ENCODE data around the gene VPS37B. TPM values are rescaled to one million over a fixed set of nuclear protein-coding genes. Genes with fewer than 3 reads are reported as not detected.
A peak's percentile ranks its signal among the peaks of the same experiment; 100 is the strongest.

Gene VPS37B, protein sequence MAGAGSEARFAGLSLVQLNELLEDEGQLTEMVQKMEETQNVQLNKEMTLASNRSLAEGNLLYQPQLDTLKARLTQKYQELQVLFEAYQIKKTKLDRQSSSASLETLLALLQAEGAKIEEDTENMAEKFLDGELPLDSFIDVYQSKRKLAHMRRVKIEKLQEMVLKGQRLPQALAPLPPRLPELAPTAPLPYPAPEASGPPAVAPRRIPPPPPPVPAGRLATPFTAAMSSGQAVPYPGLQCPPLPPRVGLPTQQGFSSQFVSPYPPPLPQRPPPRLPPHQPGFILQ
- 27.7 TPM for polyA plus RNA-seq (2013, experiment 1 of 2; ENCODE audit: insufficient read length)
- 23.5 TPM for polyA plus RNA-seq (2013, experiment 2 of 2; ENCODE audit: insufficient read length)

DNA sequence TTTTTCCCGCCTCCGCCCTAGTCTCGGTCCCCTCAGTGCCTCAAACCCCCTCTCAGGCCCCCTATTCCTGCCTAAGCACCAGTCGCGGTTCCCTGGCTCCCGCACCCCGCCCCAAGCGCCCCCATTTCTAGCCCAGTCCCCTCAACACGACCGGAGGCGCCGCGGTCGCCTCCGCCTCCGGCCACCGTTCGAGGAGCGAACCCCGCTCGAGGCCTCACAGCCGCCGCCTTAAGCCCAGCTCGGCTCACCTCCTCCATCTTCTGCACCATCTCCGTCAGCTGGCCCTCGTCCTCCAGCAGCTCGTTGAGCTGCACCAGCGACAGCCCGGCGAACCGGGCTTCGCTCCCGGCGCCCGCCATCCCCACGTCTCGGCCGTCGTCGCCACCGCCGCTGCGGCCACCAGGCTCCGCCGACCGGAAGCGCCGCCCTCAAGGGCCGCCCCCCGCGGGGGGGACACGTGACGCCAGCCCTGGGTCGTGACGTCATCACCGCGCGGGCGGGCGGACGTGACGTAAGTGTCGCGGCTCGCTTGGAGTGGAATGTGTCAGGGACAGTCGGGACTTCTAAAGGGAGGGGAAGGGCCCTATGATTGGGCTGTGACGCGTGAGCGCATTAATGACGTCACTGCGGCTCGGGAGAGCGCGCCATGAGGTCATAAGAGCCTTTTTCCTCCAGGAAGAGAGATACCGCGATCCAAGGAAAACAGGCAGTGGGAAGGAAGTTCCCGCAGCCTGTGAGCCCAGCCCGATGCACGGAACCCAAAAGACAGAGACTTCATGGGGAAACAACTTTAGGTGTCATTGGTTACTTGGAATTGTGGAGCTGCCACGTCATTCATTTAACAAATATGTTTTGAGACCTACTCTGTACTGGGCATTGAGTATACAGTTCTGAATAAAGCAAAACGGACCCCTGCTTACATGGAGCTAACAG is at the start of gene VPS37B:
VPS37B (minus strand) TSS at position 421 of the 933 bp plus-strand sequence; CDS start at position 359, 62 bp downstream.
- DNase-seq: peak; percentile 91

DNA sequence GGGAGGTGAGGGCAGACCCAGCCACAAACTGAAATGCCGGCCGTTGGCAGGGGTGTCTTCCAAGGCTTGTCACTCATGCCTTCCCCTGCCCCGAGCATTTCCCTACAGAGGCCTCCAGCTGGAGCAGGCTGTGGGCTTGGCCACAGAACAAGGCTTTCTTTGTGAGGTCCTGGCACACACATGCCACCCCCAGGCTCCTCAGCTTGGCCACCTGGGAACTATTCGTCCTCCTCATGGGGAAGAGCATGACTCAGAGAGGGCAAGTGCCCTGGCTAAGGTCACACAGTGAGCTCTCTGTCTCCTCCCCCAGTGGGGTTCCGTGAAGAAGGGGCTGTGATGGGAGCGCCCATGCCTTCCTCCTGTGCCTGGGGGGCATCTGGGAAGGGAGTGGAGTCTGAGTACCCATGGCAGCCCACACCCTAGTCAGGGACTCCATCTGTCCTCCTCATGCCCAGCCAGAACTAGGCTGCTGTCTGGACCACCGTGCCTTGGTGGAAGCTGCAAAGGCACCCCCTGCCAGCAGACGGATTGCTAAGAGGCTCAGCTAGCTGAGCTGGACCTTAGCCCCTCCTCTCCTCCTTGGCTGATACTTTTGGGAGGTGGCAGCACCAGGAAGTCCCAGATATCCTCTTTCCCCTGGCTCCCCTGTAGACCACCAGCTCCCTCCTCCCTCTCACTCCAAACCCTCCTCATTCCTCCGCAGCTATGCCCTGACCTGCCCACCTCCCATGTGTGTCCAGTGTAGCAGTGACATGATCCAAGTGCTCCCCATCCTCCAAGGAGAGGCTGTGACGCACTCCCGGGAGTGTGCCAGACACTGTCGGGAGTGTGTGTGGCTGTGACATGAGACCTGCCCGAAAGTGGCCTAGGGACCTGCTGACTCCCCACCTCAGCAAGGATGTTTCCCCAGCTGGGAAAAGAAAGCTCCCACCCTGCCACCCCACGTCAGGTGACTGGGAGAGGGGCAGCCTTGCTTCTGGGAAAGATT is 49.0 kb upstream of the VPS37B start:
- no peak for DNase-seq

DNA sequence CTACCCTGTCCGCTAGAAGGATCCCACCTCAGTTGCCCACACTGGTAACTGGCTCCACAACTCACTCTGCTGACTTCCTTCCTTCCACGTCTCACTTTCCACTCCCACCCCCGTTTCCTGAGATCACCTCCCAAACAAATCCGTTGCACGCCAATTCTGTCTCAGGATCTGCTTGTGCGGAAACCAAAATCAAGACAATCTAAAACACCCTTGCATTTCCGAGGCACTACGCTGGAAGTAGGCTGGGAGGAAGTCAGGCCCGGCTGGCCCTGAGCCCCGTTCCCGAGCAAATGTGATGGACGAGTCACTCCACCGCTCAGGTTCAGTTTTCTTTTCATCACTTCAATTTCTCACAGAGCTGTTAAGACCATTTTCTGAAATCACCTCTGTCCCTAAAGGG is 47.3 kb upstream of the VPS37B start:
- DNase-seq: no peak

DNA sequence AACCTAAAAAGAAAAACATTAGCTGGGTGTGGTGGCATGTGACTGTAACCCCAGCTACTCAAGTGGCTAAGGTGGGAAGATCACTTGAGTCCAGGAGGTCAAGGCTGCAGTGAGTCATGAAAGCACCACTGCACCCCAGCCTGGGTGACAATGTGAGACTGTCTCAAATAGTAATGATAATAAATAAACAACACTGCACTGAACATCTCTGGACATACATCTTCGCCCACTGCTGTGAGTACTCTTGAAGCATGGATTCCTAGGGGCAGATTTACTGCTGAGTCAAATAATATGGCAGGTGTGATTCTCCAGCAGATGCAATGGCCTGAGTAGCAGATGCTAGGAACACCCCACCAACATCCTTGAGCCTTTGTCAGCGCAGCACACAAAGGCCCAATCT is 46.7 kb upstream of the VPS37B start:
- DNase-seq: no peak

DNA sequence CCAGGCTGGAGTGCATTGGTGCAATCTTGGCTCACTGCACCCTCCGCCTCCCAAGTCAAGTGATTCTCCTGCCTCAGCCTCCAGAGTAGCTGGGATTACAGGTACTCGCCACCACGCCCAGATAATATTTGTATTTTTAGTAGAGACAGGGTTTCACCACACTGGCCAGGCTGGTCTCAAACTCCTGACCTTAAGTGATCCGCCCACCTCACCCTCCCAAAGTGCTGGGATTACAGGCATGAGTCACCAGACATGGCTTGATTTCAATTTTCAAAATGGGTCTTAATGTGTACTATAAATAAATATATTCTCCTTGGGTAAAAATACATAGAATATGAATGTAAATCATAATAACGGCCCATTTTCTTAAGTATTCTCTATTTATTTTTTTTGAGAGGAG is 45.4 kb upstream of the VPS37B start:
- DNase-seq: peak; percentile 44

DNA sequence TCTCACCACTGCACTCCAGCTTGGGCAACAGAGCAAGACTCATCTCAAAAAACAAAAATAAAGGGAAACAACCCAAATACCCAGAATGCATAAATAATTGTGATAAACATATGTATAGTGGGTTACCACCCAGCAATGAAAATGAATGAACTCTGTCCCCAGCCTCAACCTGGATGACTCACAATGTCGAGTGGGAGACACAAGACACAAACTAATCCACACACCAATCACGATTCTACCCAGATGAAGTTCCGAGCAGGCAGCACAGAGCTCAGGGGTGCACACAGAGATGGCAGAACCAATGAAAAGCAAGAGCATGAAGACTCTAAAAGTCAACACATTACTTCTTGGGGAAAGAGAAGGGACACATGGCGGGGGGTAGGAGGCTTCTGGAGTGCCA is 43.2 kb upstream of the VPS37B start:
- DNase-seq: no peak

DNA sequence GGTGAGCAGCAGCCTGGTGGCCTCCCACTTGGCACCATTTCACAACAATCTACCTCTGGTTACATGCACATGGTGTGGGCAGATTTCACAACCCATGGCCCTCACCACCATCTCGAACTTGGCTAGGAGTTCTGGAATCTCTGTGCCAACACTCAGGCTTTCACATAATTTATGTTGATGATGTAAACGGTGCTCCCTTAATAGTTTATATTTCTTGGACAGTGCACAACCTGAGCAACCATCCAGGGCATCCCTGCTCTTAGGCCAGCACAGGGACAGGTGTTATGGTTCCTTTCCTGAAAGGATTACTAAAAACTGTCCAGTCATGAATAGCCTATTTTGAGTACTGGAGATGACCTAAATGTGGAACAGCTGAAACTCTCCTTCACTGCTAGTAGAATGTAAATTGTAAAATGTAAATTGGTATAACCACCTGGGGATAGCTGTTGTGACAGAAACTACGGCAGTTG is 41.7 kb upstream of the VPS37B start:
- no peak for DNase-seq

DNA sequence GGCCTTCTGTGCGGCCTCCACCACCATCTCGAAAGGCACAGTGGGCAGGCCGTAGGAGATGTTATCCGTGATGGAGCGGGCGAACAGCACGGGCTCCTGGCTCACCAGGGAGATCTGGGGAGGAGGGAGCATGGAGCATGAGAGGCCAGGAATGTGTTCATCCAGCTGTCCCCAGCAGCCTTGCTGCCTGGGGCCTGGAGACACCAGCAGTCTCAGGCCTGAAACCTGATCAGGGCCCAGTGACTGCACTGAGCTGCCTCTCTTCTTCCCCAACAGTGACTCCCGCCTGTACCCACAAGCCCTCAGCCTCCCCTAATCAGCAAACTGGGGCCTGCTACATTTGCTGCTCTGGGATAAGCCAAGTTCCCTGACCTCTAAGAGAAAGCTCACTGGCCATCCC is 39.4 kb upstream of the VPS37B start:
- DNase-seq: no peak

DNA sequence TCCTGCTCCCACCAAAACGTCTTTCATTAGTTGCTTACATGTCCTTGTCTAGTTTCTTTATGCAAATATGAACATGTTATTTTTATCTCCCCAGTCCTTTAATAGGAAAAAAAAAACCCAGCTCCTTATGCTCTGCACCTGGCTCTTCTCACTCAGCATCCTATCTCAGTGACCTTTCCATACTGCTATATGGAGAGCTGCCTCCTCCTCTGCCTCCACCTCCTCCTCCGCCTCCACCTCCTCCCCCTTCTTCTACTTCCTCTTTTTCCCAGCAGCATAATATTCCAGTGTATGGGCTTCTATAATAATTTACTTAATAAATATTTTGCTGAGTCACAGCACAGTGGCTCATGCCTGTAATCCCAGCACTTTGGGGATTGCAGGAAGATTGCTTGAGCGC is 38.8 kb upstream of the VPS37B start:
- DNase-seq: no peak

DNA sequence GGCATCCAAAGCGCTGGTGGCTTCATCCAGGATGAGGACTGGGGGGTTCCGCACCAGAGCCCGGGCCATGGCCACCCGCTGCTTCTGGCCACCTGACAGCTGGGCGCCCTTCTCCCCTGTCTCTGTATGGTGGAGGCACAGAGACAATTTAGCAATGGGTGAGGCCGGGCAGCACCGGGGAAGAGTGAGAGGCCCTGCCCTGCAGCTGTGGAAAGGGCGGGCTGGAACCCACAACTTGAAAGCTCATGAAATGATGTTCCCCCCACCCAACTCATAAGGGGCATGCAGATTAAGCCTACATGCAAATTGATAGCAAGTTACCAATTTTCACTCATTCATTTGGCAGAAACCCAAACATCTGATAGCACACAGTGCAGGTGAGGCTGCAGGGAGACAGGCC is 36.3 kb upstream of the VPS37B start:
- no peak for DNase-seq

DNA sequence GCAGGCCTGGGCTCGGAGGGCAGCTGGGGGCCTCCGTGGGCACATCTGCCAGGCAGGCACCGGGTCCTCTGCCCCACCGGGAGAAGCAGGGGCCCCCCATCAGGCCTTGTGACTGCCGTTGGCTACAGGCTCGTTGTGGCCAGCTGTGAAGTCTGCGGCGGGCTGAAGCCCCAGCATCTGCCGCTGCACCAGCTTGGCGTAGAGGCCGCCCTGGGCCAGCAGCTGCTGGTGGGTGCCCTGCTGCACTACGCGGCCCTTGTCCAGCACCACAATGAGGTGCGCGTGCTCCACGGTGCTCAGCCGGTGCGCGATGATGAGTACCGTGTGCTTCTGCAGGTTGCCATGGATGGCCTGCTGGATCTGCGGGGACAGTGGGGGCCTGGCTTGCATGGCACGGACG is 33.9 kb upstream of the VPS37B start:
- DNase-seq: no peak

DNA sequence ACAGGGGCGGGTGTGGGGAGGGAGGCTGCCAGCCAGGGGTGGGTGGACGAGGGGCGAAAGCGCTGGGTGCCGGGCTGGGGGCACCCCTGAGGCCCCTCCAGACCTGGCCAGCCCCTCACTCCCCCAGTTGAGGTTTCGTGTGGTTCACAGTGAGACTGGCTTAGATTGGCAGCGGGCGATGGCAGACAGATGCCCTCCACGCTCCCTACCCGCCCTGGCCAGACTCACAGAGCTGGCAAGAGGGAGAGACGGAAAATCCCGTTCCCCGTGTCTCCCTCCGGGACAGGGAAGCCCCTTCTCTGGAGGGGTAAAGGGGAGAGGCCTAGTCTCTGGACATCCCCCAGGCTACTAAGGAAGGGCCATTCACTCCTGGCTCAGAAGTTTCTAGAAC is 33.2 kb upstream of the VPS37B start:
- no peak for DNase-seq

DNA sequence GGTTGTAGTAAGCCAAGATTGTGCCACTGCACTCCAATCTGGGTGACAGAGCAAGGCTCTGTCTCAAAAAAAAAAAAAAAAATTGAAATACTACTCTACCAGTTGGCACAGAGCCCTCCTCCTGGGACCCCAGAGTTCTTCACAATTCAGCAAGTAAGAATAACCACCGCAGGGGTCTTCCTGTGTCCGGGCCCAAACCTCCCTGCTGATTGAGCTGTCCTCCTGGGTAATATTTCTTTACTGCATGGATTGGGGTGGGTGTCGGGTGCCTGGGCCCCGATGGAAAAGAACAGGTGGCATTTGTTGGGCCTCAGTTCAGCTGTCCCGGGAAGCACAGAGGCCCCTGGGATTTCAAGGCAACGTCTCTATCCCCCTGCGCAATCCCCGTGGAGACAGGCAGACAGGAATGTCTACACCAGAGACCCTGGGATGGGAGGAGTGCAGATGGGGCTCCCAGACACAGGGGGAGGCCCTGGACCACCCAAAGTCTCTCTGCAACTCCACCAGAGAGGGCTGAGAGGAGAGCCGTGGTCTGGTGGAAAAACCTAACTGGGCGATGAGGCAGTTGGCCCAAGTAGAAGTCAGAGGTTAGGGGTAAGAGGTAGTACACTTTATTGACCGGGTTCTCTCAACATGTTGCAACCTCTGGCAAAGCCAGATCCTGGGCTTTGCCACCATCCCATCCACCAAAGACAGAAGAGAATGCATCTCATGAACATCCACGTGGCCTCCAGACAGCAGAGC is 32.7 kb upstream of the VPS37B start:
- DNase-seq: no peak

DNA sequence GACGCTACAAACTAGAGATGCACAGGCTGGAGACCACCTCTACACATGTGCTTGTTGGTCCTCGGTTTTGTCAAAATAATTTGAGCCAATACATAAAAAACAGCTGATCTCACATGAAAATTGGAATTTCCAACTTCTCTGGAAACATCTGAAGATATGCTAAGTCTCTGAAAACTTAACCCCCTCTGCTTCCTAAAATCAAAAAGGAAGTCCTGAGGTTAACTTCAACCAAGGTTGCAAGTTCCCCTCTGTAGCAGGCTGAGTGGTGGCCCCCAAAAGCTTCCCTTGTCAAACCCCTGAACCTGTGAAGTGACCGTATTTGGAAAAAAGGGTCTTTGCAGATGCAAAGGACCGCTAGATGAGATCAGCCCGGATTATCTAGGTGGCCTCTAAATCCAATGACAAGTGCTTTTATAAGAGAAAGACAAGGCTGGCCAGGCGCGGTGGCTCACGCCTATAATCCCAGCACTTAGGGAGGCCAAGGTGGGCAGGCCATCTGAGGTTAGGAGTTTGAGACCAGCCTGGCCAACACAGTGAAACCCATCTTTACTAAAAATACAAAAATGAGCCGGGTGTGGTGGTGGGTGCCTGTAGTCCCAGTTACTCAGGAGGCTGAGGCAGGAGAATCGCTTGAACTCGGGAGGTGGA is 32.0 kb upstream of the VPS37B start:
- no peak for DNase-seq

DNA sequence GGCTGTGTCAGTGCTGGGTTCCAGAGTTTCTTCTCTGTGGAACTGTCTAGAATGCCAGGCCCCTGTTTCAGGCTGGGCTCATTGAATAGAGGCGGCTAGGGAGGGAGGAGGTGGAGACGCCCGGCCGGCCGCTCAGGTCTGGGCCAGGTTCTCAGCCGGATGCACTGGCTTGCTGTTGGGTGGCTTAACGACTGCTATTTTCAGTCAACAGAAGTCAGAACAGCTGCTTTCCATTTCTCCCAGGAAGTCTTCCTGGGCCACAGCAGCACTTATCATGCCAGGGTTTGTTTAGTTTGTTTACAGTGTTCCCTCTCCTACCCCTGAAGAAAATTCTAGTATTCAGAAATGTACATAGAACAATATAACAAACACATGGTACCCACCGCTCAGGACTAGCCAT is 26.0 kb upstream of the VPS37B start:
- DNase-seq: no peak

DNA sequence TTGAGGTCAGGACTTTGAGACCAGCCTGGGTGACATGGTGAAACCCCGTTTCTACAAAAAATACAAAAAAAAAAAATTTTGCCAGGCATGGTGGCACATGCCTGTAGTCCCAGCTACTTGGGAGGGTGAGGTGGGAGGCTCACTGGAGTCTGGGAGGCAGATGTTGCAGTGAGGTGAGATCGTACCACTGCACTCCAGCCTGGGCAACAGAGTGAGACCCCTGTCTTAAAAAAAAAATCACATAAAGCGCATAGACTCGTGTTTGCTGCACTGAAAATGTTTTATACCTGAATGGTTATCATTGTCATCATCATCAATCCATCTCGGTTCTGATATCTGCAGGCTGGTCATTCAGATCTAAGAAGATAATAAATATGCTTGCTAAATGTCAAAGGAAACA is 24.8 kb upstream of the VPS37B start:
- DNase-seq: no peak

DNA sequence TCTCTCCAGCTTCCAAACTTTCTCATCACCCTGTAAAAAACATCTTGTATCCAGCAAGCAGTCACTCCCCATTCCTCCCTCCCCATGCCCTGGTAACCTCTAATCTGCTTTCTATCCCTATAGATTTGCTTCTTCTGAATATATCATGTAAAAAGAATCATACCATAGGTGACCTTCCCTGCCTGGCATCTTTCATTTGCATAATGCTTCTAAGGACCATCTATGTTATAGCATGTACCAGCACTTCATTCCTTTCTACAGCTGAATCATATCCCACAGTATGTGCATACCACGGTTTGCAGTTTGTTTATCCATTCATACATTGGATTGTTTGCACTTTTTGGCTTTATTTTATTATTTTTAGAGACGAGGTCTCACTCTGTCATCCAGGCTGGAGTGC is 22.9 kb upstream of the VPS37B start:
- DNase-seq: peak; percentile 54

DNA sequence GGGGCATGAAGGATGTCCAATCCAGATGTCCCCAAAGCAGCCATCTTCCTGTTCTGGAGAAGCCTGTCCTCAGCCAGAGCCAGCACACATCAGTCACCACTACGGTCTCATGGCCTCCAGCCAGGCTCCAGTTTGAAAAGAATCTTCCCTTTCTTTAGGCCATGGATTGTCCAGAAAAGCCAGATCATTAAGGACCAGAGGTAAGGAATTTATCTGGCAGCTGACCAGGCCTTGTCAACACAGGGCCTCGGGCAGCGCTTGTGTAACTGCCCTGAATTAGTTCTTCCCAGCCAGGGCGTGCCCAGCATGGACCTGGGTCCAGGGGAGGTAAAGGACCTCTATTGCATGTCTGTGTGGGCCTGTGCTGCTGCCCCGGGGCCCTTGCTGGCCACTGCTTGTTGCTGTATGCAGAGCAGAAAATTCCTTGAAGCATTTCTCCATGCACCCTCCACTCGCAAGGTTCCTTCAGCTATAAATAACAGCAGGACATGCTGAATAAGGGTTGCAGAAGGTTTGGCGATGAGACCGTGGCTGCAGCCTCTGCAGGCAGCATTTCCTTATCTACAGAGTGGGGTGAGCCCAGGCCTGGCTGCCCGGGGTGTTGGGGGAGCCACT is 21.7 kb upstream of the VPS37B start:
- DNase-seq: peak; percentile 47

DNA sequence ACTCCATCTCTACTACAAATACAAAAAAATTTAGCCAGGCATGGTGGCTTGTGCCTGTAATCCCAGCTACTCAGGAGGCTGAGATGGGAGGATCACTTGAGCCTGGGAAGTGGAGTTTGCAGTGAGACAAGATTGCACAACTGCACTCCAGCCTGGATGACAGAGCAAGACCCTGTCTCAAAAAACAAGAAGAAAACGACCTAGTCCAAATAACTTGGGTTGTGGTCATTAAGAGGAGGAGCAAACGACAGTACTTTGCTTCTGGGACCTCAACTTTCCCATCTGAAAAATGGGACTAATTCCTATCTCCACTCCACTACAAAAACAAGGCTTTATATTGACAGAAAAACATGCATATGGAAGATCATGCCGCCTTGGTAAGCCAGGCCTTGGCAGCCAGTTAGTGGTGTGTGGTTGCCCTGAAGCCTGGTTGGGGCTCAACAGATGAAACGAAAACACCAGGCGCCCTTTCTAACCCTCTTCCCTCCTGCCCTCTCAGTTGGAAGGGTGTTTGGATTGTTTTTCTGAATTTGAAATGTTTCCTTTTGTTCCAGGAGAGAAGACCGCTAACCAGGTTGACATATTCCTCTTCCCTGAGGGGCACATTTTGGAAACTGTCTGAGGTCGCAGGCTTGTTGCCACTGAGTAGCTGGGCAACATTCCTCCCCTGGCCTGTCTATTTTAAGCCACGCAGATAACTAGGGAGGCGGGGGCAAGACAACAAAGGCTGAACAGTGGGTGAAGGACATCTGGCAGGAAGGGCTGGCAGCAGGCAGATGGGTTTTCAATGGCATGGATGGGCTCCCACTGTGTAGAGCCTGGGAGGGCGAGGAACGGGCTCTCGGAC is 13.7 kb upstream of the VPS37B start:
- no peak for DNase-seq

DNA sequence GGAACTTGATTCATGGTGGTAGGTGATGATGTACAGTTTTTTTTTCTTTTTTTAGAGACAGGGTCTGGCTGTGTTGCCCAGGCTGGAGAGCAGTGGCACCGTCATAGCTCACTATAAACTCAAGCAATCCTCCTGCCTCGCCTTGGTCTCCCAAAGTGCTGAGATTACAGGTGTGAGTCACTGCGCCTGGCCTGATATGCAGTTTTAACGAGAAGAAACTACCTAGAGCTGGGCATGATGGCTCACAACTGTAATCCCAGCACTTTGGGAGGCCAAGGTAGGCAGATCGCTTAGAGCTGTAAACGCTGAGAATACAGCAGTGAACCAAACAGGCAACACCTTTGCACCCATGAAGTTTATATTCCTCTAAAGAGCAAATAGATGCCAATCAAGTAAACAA is 13.0 kb upstream of the VPS37B start:
- no peak for DNase-seq

Measured in fibroblast of skin of scalp (primary cell).